Activated B cell treated with CpG ODN at 0.5 μM for 24 hours (primary cell): Measurements from ENCODE around the gene MOXD1. TPM values are rescaled to one million over a fixed set of nuclear protein-coding genes. Genes with fewer than 3 reads are reported as not detected.

Source experiments
- ATAC-seq: fragments of 200-7000 bp; cut with Tn5 transposase; one replicate; pipeline ENCODE4 v1.10.0; 2021; ENCODE audit warnings: low read depth, mild to moderate bottlenecking, moderate library complexity
- CTCF ChIA-PET: fragments of 350-600 bp; sonication (Branson Sonifier 250); formaldehyde crosslinking; loops from one replicate; lab custom pipeline; 2021; ENCODE audit warnings: antibody characterized with exemption; lab: Charles Lee
- POLR2A ChIA-PET: fragments of 350-600 bp; sonication (Branson Sonifier 250); formaldehyde crosslinking; loops from one replicate; lab custom pipeline; 2021; ENCODE audit warnings: antibody characterized with exemption; lab: Charles Lee
- DNase-seq: peaks from one replicate; pipeline ENCODE4 v3.0.0; 2022
- H3K27ac Mint-ChIP-seq: one replicate; pipeline ENCODE4 v1.8.0; 2020; ENCODE audit warnings: mixed read lengths
- H3K27me3 Mint-ChIP-seq: one replicate; pipeline ENCODE4 v1.8.0; 2021; ENCODE audit warnings: mixed read lengths
- H3K36me3 Mint-ChIP-seq: one replicate; pipeline ENCODE4 v1.8.0; 2021; ENCODE audit warnings: low read depth, mixed read lengths
- H3K4me1 Mint-ChIP-seq: one replicate; pipeline ENCODE4 v1.8.0; 2021; ENCODE audit warnings: mixed read lengths
- H3K4me3 Mint-ChIP-seq: one replicate; pipeline ENCODE4 v1.8.0; 2020; ENCODE audit warnings: mild to moderate bottlenecking, mixed read lengths
- H3K9me3 Mint-ChIP-seq: one replicate; pipeline ENCODE4 v1.8.0; 2020; ENCODE audit warnings: mixed read lengths
- CTCF ChIP-seq: fragments of 200-600 bp; IDR thresholded peaks from one replicate; pipeline ENCODE4 v1.8.0; 2022; ENCODE audit warnings: antibody characterized with exemption, mild to moderate bottlenecking
- intact Hi-C: fragments of 100-400 bp; cut with micrococcal nuclease; formaldehyde crosslinking; loops from one replicate; pipeline ENCODE4 v1.15.1; 2024
- total RNA-seq: library from RNA; stranded (reverse); gene quantifications from 2 replicates; pipeline ENCODE4 v1.2.3, GENCODE V29; 2022

Gene MOXD1
- total RNA-seq, 1 donor from 2014 or later, result 3.7 TPM

GRCh38 chr6:132257561-132257960 lies 143.7 kb downstream of the MOXD1 start:
- Mint-ChIP-seq H3K36me3 (no peaks in the 10 kb centered on the region), H3K27me3 (peaks cover 2% of the 10 kb centered on the region), H3K4me3 (no peak overlapping the region), H3K27ac (no peak overlapping the region), H3K4me1 (no peaks in the 10 kb centered on the region), H3K9me3 (no peaks in the 10 kb centered on the region)
- TF ChIP-seq CTCF, result no peak
- ChIA-PET CTCF (no interaction called here), POLR2A (no interaction called here)
- intact Hi-C loops, result no loop called here
- DNase-seq (no peak), ATAC-seq (no peak)

GRCh38 chr6:132256457-132256856 lies 144.8 kb downstream of the MOXD1 start:
- DNase-seq, result no peak
- H3K27me3 Mint-ChIP-seq, result peaks cover 2% of the 10 kb centered on the region
- ChIA-PET POLR2A (no interaction called here), CTCF (interaction anchor here (1.0 to 1.3 kb wide), 2 partner anchors 23 to 439 kb away, joined by 3 read pairs; no protein-coding TSS in a partner anchor)
- no peak for TF ChIP-seq CTCF
- intact Hi-C loops, result no loop called here
- no peak for ATAC-seq
- H3K9me3 Mint-ChIP-seq, result no peaks in the 10 kb centered on the region
- H3K4me3 Mint-ChIP-seq, result no peak overlapping the region
- H3K27ac Mint-ChIP-seq, result no peak overlapping the region
- no peaks in the 10 kb centered on the region for H3K4me1 Mint-ChIP-seq
- no peaks in the 10 kb centered on the region for H3K36me3 Mint-ChIP-seq

- ChIA-PET CTCF (no interaction called here), POLR2A (interaction anchor here (0.6 kb wide), 1 partner anchor 12 kb away, joined by 4 read pairs; no protein-coding TSS in a partner anchor)
- DNase-seq (no peak), ATAC-seq (no peak)
- H3K27me3 Mint-ChIP-seq, result no peaks in the 10 kb centered on the region
- no peaks in the 10 kb centered on the region for H3K4me1 Mint-ChIP-seq
- no peaks in the 10 kb centered on the region for H3K9me3 Mint-ChIP-seq
- TF ChIP-seq CTCF, result no peak
- no peak overlapping the region for H3K27ac Mint-ChIP-seq
- H3K36me3 Mint-ChIP-seq, result no peaks in the 10 kb centered on the region
- intact Hi-C loops, result no loop called here
- H3K4me3 Mint-ChIP-seq, result no peak overlapping the region
These were observed 147.4 kb downstream of the MOXD1 start for GRCh38 chr6:132253906-132254305.

GRCh38 chr6:132253211-132253610 lies 148.1 kb downstream of the MOXD1 start:
- H3K36me3 Mint-ChIP-seq, result no peaks in the 10 kb centered on the region
- no peaks in the 10 kb centered on the region for H3K4me1 Mint-ChIP-seq
- H3K9me3 Mint-ChIP-seq, result no peaks in the 10 kb centered on the region
- intact Hi-C loops, result no loop called here
- DNase-seq (no peak), ATAC-seq (no peak)
- POLR2A ChIA-PET, result no interaction called here
- no peak overlapping the region for H3K27ac Mint-ChIP-seq
- CTCF ChIA-PET, result no interaction called here
- H3K4me3 Mint-ChIP-seq, result no peak overlapping the region
- H3K27me3 Mint-ChIP-seq, result no peaks in the 10 kb centered on the region
- TF ChIP-seq CTCF, result no peak

- H3K27me3 Mint-ChIP-seq, result peaks cover 3% of the 10 kb centered on the region
- POLR2A ChIA-PET, result no interaction called here
- CTCF ChIA-PET, result no interaction called here
- no peak overlapping the region for H3K4me3 Mint-ChIP-seq
- ATAC-seq (no peak), DNase-seq (no peak)
- no peak for TF ChIP-seq CTCF
- H3K4me1 Mint-ChIP-seq, result no peaks in the 10 kb centered on the region
- no peaks in the 10 kb centered on the region for H3K9me3 Mint-ChIP-seq
- H3K27ac Mint-ChIP-seq, result no peak overlapping the region
- no peaks in the 10 kb centered on the region for H3K36me3 Mint-ChIP-seq
- intact Hi-C loops, result no loop called here
These were observed 149.2 kb downstream of the MOXD1 start for GRCh38 chr6:132252113-132252512.
